Left colon (tissue), 2 donors: ENCODE results near the gene CTAGE9. TPM values are rescaled to one million over a fixed set of nuclear protein-coding genes. Genes with fewer than 3 reads are reported as not detected.
A peak's percentile ranks its signal among the peaks of the same experiment; 100 is the strongest.
"Not testable (repeated sequence)": the region's sequence is repeated elsewhere in the genome, so short reads cannot be mapped to it uniquely, and the experiment has no call there.

Experiments used
- ATAC-seq: fragments of 200-7000 bp; cut with Tn5 transposase; one replicate; pipeline ENCODE4 v1.9.1; 2020; ENCODE audit warnings: mild to moderate bottlenecking, moderate library complexity
- DNase-seq, 2 donors: peaks; one replicate each; pipeline ENCODE4 v3.0.0-alpha.2; 2020
- intact Hi-C, 2 donors: fragments of 100-400 bp; cut with DNase I in 1 of 2; cut with micrococcal nuclease in 1 of 2; formaldehyde crosslinking; loops; one replicate each; pipeline versions ENCODE4 v1.11.2 to v1.14.0; 2022; cut with DNase I, micrococcal nuclease
- long read RNA-seq: library from polyadenylated mRNA; unstranded; transcript quantifications from one replicate; pipeline ENCODE4 v2.0.0, GENCODE V29; 2021
- total RNA-seq, 2 donors: library from RNA; stranded (reverse); fragmentation: NEBNext Ultra II Directional; extraction: Animal tissue kit (Norgen Biotek cat#: 25700); gene quantifications; one replicate each; pipeline ENCODE4 v1.2.1, GENCODE V29; 2021
- donor health status: DM: no; HTN: no; CAD: no.
- donor health status: DM: yes; HTN: yes; CAD: no.

The CTAGE9 gene
- total RNA-seq: not detected
- long read RNA-seq: 0 reads

- DNase-seq, intact Hi-C loops, ATAC-seq: not testable (repeated sequence)
These were observed at the start of gene CTAGE9 for GRCh38 chr6:131710917-131711316. CTAGE9 (minus strand) TSS chr6:131711017; CDS start chr6:131711017, 0 bp downstream.

- intact Hi-C loops: no loop called here
- ATAC-seq (no peak), DNase-seq (no peak)
These were observed 48.1 kb upstream of the CTAGE9 start for GRCh38 chr6:131758920-131759319.

GRCh38 chr6:131756039-131756438, 45.2 kb upstream of the CTAGE9 start:
- ATAC-seq: no peak
- no peak for DNase-seq
- intact Hi-C loops: no loop called here

- ATAC-seq: no peak
- intact Hi-C loops: no loop called here
- DNase-seq: no peak
These were observed 44.8 kb upstream of the CTAGE9 start for GRCh38 chr6:131755597-131755996.

GRCh38 chr6:131754715-131755567, 44.1 kb upstream of the CTAGE9 start:
- ATAC-seq (no peak), DNase-seq (no peak)
- intact Hi-C loops: no loop called here

GRCh38 chr6:131754088-131754487, 43.3 kb upstream of the CTAGE9 start:
- no peak for ATAC-seq
- DNase-seq: no peak
- intact Hi-C loops: no loop called here

- ATAC-seq, DNase-seq, intact Hi-C loops: not testable (repeated sequence)
These were observed 40.3 kb upstream of the CTAGE9 start for GRCh38 chr6:131751012-131751715.

- intact Hi-C loops: no loop called here
- DNase-seq: no peak
- no peak for ATAC-seq
These were observed 38.2 kb upstream of the CTAGE9 start for GRCh38 chr6:131749023-131749422.

GRCh38 chr6:131747821-131748353, 37.1 kb upstream of the CTAGE9 start:
- intact Hi-C loops: no loop called here
- DNase-seq (no peak), ATAC-seq (no peak)

GRCh38 chr6:131745476-131745875, 34.7 kb upstream of the CTAGE9 start:
- intact Hi-C loops: no loop called here

GRCh38 chr6:131744432-131745287, 33.8 kb upstream of the CTAGE9 start:
- intact Hi-C loops: no loop called here
- peak; percentile 35 for ATAC-seq
- no peak for DNase-seq

More at GRCh38 chr6:131745476-131745875, 34.7 kb upstream of the CTAGE9 start:
- no peak for ATAC-seq
- DNase-seq: no peak

- DNase-seq (no peak), ATAC-seq (no peak)
- intact Hi-C loops: no loop called here
These were observed 31.0 kb upstream of the CTAGE9 start for GRCh38 chr6:131741688-131742393.

- DNase-seq (no peak), ATAC-seq (no peak)
- intact Hi-C loops: no loop called here
These were observed 29.3 kb upstream of the CTAGE9 start for GRCh38 chr6:131740161-131740560.

GRCh38 chr6:131739136-131739535, 28.3 kb upstream of the CTAGE9 start:
- intact Hi-C loops: no loop called here
- ATAC-seq: no peak
- no peak for DNase-seq

GRCh38 chr6:131736811-131737210, 26.0 kb upstream of the CTAGE9 start:
- DNase-seq (no peak), ATAC-seq (no peak)
- intact Hi-C loops: no loop called here

GRCh38 chr6:131736003-131736596, 25.3 kb upstream of the CTAGE9 start:
- no peak for ATAC-seq
- no peak for DNase-seq
- intact Hi-C loops: no loop called here

GRCh38 chr6:131733376-131734016, 22.7 kb upstream of the CTAGE9 start:
- ATAC-seq (no peak), DNase-seq (no peak)
- intact Hi-C loops: no loop called here

- intact Hi-C loops: no loop called here
- ATAC-seq (no peak), DNase-seq (no peak)
These were observed 20.4 kb upstream of the CTAGE9 start for GRCh38 chr6:131731224-131731623.
